Body of pancreas (tissue), 4 donors: ENCODE data around the gene TNIP1. TPM values are rescaled to one million over a fixed set of nuclear protein-coding genes. Genes with fewer than 3 reads are reported as not detected.
A peak's percentile ranks its signal among the peaks of the same experiment; 100 is the strongest.

ENCODE experiments used
- ATAC-seq: fragments of 150-250 bp; one replicate; pipeline ENCODE4 v1.9.1; 2016
- DNase-seq, 4 donors: peaks; one replicate each; pipeline ENCODE4 v3.0.0-alpha.2; 2019
- H3K27ac ChIP-seq, 4 donors: fragments of 200-600 bp; sonication (generic); 1 replicate in 3 of 4; 2 replicates in 1 of 4; pipeline versions ENCODE4 v1.5.1 to v1.6.1; 2016 to 2019; ENCODE audit warnings: mild to moderate bottlenecking in 1 of 4, mixed read lengths in 1 of 4, moderate library complexity in 1 of 4
- H3K27me3 ChIP-seq, 2 donors: fragments of 200-600 bp; sonication (generic); one replicate each; pipeline ENCODE4 v1.6.0; 2016; ENCODE audit warnings: mild to moderate bottlenecking in 1 of 2
- H3K36me3 ChIP-seq, 2 donors: fragments of 200-600 bp; sonication (generic); replicated peaks in 1 of 2; 2 replicates each; pipeline ENCODE4 v1.5.1; 2016; ENCODE audit warnings: low read depth in 2 of 2; ENCODE audit not compliant: insufficient read depth in 1 of 2
- H3K4me1 ChIP-seq: fragments of 200-600 bp; sonication (generic); one replicate; pipeline ENCODE4 v1.6.0; 2016
- H3K4me3 ChIP-seq, 2 donors: fragments of 200-600 bp; sonication (generic); 1 replicate in 1 of 2; 2 replicates in 1 of 2; pipeline ENCODE4 v1.5.1; 2016 to 2019
- H3K9me3 ChIP-seq, 3 donors: fragments of 200-600 bp; sonication (generic); 1 replicate in 2 of 3; 2 replicates in 1 of 3; pipeline ENCODE4 v1.5.1; 2016
- CTCF ChIP-seq, 7 experiments: fragments of 450-650 bp in 4 of 7; fragments of 200-600 bp in 3 of 7; sonication (generic) in 3 of 7; IDR thresholded peaks; one replicate each; pipeline ENCODE4 v1.5.1; 2016 to 2019; ENCODE audit warnings: antibody characterized with exemption in 7 of 7
- POLR2A ChIP-seq, 3 donors: fragments of 450-650 bp; IDR thresholded peaks; one replicate each; pipeline ENCODE4 v1.6.1; 2016; ENCODE audit warnings: antibody characterized with exemption in 3 of 3, mild to moderate bottlenecking in 2 of 3
- WGBS, 2 donors: methylation state at CpG; one replicate each; pipeline ENCODE4 v1.1.5; 2017; 5-methylcytosine and 5-hydroxymethylcytosine counted together
- intact Hi-C: fragments of 100-400 bp; cut with DNase I; formaldehyde crosslinking; loops from one replicate; pipeline ENCODE4 v1.15.1; 2023
- total RNA-seq, 2 donors: library from RNA; depleted of rRNA; stranded (reverse); fragments of >200 nt; gene quantifications; one replicate each; pipeline ENCODE4 v1.1.0, GENCODE V29; 2016

TNIP1 gene
- total RNA-seq, 2 donors from 2014 or later: 89.3 to 111 TPM

GRCh38 chr5:151041577-151042268 is 39.1 kb downstream of the TNIP1 start:
- DNase-seq (no peak), ATAC-seq (no peak)
- Histone ChIP-seq H3K36me3 (peaks cover 12 to 41% of the 10 kb centered on the region in 2 donors), H3K9me3 (no peaks in the 10 kb centered on the region), H3K27ac (no peak overlapping the region), H3K27me3 (no peaks in the 10 kb centered on the region), H3K4me3 (no peak overlapping the region), H3K4me1 (peaks cover 3% of the 10 kb centered on the region)
- 92 to 95% methylated on average over 11 of the region's 11 CpGs for WGBS, 2 donors
- intact Hi-C loops: no loop called here
- TF ChIP-seq POLR2A (IDR thresholded peaks at IDR 0.05): no peak
- no peak for TF ChIP-seq CTCF (IDR thresholded peaks at IDR 0.05)

- no peak for ATAC-seq
- Histone ChIP-seq H3K27me3 (no peaks in the 10 kb centered on the region), H3K4me3 (no peak overlapping the region), H3K4me1 (peaks cover 3% of the 10 kb centered on the region), H3K9me3 (no peaks in the 10 kb centered on the region), H3K27ac (no peak overlapping the region), H3K36me3 (peaks cover 12 to 48% of the 10 kb centered on the region in 2 donors)
- 69 to 72% methylated on average over 6 to 8 of the region's 8 CpGs for WGBS, 2 donors
- TF ChIP-seq CTCF (IDR thresholded peaks at IDR 0.05) (no peak), POLR2A (IDR thresholded peaks at IDR 0.05) (no peak)
- DNase-seq: no peak
- intact Hi-C loops: no loop called here
Measured at GRCh38 chr5:151040211-151040747, 40.6 kb downstream of the TNIP1 start.

GRCh38 chr5:151039665-151040064 is 41.2 kb downstream of the TNIP1 start:
- H3K9me3 ChIP-seq: no peaks in the 10 kb centered on the region
- ATAC-seq (no peak), DNase-seq (no peak)
- intact Hi-C loops: no loop called here
- WGBS, 2 donors: 91 to 95% methylated on average over 9 of the region's 9 CpGs
- peaks cover 16 to 51% of the 10 kb centered on the region in 2 donors for H3K36me3 ChIP-seq
- H3K27me3 ChIP-seq: no peaks in the 10 kb centered on the region
- H3K4me3 ChIP-seq: no peak overlapping the region
- peaks cover 3% of the 10 kb centered on the region for H3K4me1 ChIP-seq
- no peak overlapping the region for H3K27ac ChIP-seq
- TF ChIP-seq CTCF (IDR thresholded peaks at IDR 0.05): no peak
- no peak for TF ChIP-seq POLR2A (IDR thresholded peaks at IDR 0.05)

DNA sequence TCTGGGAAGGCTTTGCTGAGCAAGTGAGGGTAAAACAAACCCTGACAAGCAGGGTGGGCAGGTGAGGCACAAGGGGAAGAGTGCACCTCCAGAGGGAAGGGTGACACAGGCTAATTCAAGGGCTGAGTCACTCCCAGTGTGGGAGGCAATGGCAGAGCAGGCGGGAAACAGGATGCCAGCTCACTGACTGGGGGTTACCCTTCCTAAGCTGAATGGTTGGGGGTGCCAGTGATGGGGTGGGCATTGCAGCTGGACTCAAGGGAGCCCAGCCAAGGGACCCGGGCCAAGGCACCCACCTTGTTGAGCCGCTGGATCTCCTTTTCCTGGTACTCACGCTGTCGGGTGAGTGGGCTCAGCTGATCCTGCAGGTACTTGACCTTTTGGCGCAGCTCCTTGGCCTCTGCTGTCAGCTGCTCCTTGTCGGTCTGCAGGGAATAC is 42.0 kb downstream of the TNIP1 start:
- ATAC-seq (no peak), DNase-seq (no peak)
- no peaks in the 10 kb centered on the region for H3K27me3 ChIP-seq
- H3K9me3 ChIP-seq: no peaks in the 10 kb centered on the region
- H3K4me1 ChIP-seq: peaks cover 3% of the 10 kb centered on the region
- WGBS, 2 donors: 81 to 85% methylated on average over 2 to 7 of the region's 7 CpGs
- intact Hi-C loops: no loop called here
- H3K27ac ChIP-seq: peak overlapping the region in 1 of 4 donors; percentile 9
- peaks cover 16 to 59% of the 10 kb centered on the region in 2 donors for H3K36me3 ChIP-seq
- TF ChIP-seq POLR2A (IDR thresholded peaks at IDR 0.05): no peak
- TF ChIP-seq CTCF (IDR thresholded peaks at IDR 0.05): no peak
- H3K4me3 ChIP-seq: no peak overlapping the region

DNA sequence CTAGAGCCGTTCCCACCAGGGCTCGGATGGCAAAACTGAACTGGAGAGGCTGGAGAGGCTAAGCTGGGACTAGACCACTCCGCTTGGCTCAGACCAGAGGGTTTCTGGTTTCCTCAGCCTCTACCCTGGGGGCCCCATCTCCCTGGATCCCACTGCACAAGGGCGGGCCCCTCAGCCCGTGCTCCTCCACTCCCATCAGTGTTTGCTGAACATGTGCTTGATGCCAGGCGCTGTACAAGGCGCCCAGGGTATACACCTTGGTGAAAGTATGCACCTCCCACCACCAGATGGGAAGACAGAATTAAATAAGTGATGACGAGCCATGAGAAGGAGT is 42.5 kb downstream of the TNIP1 start:
- no peak for ATAC-seq
- TF ChIP-seq CTCF (IDR thresholded peaks at IDR 0.05): no peak
- no peak for TF ChIP-seq POLR2A (IDR thresholded peaks at IDR 0.05)
- DNase-seq: no peak
- Histone ChIP-seq H3K4me1 (peaks cover 3% of the 10 kb centered on the region), H3K9me3 (no peaks in the 10 kb centered on the region), H3K27ac (peak overlapping the region in 1 of 4 donors; percentile 9), H3K4me3 (no peak overlapping the region), H3K36me3 (peaks cover 16 to 62% of the 10 kb centered on the region in 2 donors), H3K27me3 (no peaks in the 10 kb centered on the region)
- WGBS, 2 donors: 88 to 89% methylated on average over 8 of the region's 8 CpGs
- intact Hi-C loops: no loop called here
